Keratinocyte (primary cell): ENCODE data around the gene SUSD5. TPM values are rescaled to one million over a fixed set of nuclear protein-coding genes. Genes with fewer than 3 reads are reported as not detected.

Experiments
- DNase-seq: peaks from one replicate; pipeline ENCODE4 v3.0.0-alpha.2; 2011; ENCODE audit warnings: low read depth, missing footprints, low spot score
- FAIRE-seq: peaks from 2 replicates; lab custom pipeline; 2011; peaks lifted over from hg19 to GRCh38; lab: Jason Lieb, UNC
- H2AFZ ChIP-seq: 2 replicates; pipeline ENCODE4 v1.6.0; 2012; ENCODE audit warnings: low read length, control low read depth, inconsistent platforms; ENCODE audit not compliant: control insufficient read depth
- H3K27ac ChIP-seq: 2 replicates; pipeline ENCODE4 v1.5.1; 2011; ENCODE audit warnings: low read length; ENCODE audit not compliant: control insufficient read depth, insufficient read depth
- H3K27me3 ChIP-seq: 3 replicates; pipeline ENCODE4 v1.6.0; 2011; ENCODE audit warnings: low read length; ENCODE audit not compliant: control insufficient read depth, insufficient read depth; ENCODE audit errors: extremely low read depth
- H3K36me3 ChIP-seq, 2 experiments: 2 replicates in 1 of 2; 3 replicates in 1 of 2; pipeline ENCODE4 v1.5.1; 2011; ENCODE audit warnings: low read length in 2 of 2, mild to moderate bottlenecking in 1 of 2; ENCODE audit not compliant: control insufficient read depth in 2 of 2, insufficient read depth in 2 of 2; ENCODE audit errors: extremely low read depth in 1 of 2
- H3K4me1 ChIP-seq: 3 replicates; pipeline ENCODE4 v1.5.1; 2011; ENCODE audit warnings: low read length; ENCODE audit not compliant: control insufficient read depth, insufficient read depth; ENCODE audit errors: extremely low read depth
- H3K4me2 ChIP-seq: 3 replicates; pipeline ENCODE4 v1.6.0; 2011; ENCODE audit warnings: low read depth, low read length; ENCODE audit not compliant: control insufficient read depth, insufficient read depth; ENCODE audit errors: extremely low read depth
- H3K4me3 ChIP-seq, 3 experiments: fragments of 200-600 bp in 1 of 3; sonication (generic) in 1 of 3; 2 replicates in 2 of 3; 3 replicates in 1 of 3; pipeline ENCODE4 v1.5.1; 2011 to 2016; ENCODE audit warnings: low read length in 3 of 3, mild to moderate bottlenecking in 3 of 3, control low read depth in 2 of 3, inconsistent platforms in 1 of 3, low read depth in 1 of 3, mixed read lengths in 1 of 3, mixed run types in 1 of 3, moderate library complexity in 1 of 3; ENCODE audit not compliant: control insufficient read depth in 2 of 3, insufficient read depth in 2 of 3; ENCODE audit errors: extremely low read depth in 1 of 3
- H3K79me2 ChIP-seq: 2 replicates; pipeline ENCODE4 v1.6.0; 2012; ENCODE audit warnings: low read length; ENCODE audit not compliant: control insufficient read depth, insufficient read depth
- H3K9ac ChIP-seq: 3 replicates; pipeline ENCODE4 v1.6.0; 2011; ENCODE audit warnings: low read length; ENCODE audit not compliant: control insufficient read depth, insufficient read depth; ENCODE audit errors: extremely low read depth
- H3K9me1 ChIP-seq: 3 replicates; pipeline ENCODE4 v1.6.0; 2011; ENCODE audit warnings: low read length; ENCODE audit not compliant: control insufficient read depth, insufficient read depth; ENCODE audit errors: extremely low read depth
- H3K9me3 ChIP-seq: 2 replicates; pipeline ENCODE4 v1.5.1; 2012; ENCODE audit warnings: low read depth, low read length; ENCODE audit not compliant: control insufficient read depth
- H4K20me1 ChIP-seq: 3 replicates; pipeline ENCODE4 v1.6.0; 2011; ENCODE audit warnings: low read length; ENCODE audit not compliant: control insufficient read depth, insufficient read depth; ENCODE audit errors: extremely low read depth
- EZH2 ChIP-seq: IDR thresholded peaks from one replicate; pipeline ENCODE4 v1.6.1; 2012; ENCODE audit warnings: inconsistent platforms, mild to moderate bottlenecking, low read length, moderate library complexity
- dilution Hi-C: fragments of 300-500 bp; cut with MboI; formaldehyde crosslinking; loops from one replicate; pipeline ENCODE4 v1.7.0; 2020; ENCODE audit warnings: low sequenced_read_pairs; ENCODE audit not compliant: extremely low pct_ligation_motif_present
- polyA plus RNA-seq, 5 experiments: library from polyadenylated mRNA; depleted of rRNA in 3 of 5; stranded (reverse) in 3 of 5; stranded (forward) in 1 of 5; unstranded in 1 of 5; fragments of >200 nt; gene quantifications; 1 replicate in 1 of 5; 2 replicates in 3 of 5; 3 replicates in 1 of 5; pipeline versions ENCODE4 v1.2.1 to v1.2.3, GENCODE V29; 2011 to 2012; ENCODE audit warnings: missing spikeins in 2 of 5, low read depth in 1 of 5, low replicate concordance in 1 of 5
- TF ChIP-seq, protein P1 (sequence below), 3 experiments: IDR thresholded peaks in 1 of 3; conservative IDR thresholded peaks in 1 of 3; optimal IDR thresholded peaks in 1 of 3; 2 replicates in 2 of 3; 3 replicates in 1 of 3; pipeline versions ENCODE3 to v1.5.1; 2011; ENCODE audit warnings: low read length in 3 of 3, mild to moderate bottlenecking in 3 of 3, moderate library complexity in 2 of 3, control low read depth in 1 of 3, inconsistent platforms in 1 of 3; ENCODE audit not compliant: insufficient read depth in 2 of 3; ENCODE audit errors: extremely low read depth in 1 of 3

Gene SUSD5
- polyA plus RNA-seq, 1 donor (not counting 4 experiments of a cell fraction or from before 2014, with no cell fraction given) = 0.05 TPM

DNA sequence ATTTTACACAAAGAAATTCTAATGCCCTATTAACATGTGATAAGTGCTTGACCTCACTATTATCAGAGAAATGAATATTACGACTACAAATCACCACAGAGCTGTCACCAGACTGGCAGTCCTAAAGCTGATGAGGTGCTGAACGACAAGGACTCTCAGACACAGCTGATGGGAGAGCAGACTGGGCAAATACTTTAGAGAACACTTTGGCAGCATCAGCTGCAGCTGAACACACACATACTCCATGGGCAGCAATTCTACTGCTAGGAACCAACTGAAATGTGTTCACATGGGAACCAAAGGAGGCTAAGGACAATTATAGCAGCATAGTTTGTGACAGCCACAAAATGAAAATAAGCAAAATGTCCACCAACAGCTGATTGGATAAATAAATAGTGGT is 45.5 kb downstream of the SUSD5 start:
- TF ChIP-seq EZH2 = no peak
- TF ChIP-seq, protein P1, sequence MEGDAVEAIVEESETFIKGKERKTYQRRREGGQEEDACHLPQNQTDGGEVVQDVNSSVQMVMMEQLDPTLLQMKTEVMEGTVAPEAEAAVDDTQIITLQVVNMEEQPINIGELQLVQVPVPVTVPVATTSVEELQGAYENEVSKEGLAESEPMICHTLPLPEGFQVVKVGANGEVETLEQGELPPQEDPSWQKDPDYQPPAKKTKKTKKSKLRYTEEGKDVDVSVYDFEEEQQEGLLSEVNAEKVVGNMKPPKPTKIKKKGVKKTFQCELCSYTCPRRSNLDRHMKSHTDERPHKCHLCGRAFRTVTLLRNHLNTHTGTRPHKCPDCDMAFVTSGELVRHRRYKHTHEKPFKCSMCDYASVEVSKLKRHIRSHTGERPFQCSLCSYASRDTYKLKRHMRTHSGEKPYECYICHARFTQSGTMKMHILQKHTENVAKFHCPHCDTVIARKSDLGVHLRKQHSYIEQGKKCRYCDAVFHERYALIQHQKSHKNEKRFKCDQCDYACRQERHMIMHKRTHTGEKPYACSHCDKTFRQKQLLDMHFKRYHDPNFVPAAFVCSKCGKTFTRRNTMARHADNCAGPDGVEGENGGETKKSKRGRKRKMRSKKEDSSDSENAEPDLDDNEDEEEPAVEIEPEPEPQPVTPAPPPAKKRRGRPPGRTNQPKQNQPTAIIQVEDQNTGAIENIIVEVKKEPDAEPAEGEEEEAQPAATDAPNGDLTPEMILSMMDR (optimal IDR thresholded peaks at IDR 0.05 in 1 of 3, IDR thresholded peaks at IDR 0.05 in 1 of 3, conservative IDR thresholded peaks at IDR 0.05 in 1 of 3; ENCODE audit: extremely low read depth in 1 of 3, insufficient read depth in 2 of 3, low read length in 3 of 3) = no peak
- Histone ChIP-seq H3K9ac (no peak overlapping the region), H3K9me1 (no peaks in the 10 kb centered on the region), H3K9me3 (no peaks in the 10 kb centered on the region), H3K36me3 (no peaks in the 10 kb centered on the region), H3K4me3 (no peak overlapping the region), H3K4me1 (no peaks in the 10 kb centered on the region), H3K27me3 (peaks cover 6% of the 10 kb centered on the region), H3K79me2 (no peaks in the 10 kb centered on the region), H2AFZ (no peak overlapping the region), H4K20me1 (no peaks in the 10 kb centered on the region), H3K27ac (no peak overlapping the region), H3K4me2 (no peak overlapping the region)
- no peak for FAIRE-seq
- dilution Hi-C loops = no loop called here
- no peak for DNase-seq

DNA sequence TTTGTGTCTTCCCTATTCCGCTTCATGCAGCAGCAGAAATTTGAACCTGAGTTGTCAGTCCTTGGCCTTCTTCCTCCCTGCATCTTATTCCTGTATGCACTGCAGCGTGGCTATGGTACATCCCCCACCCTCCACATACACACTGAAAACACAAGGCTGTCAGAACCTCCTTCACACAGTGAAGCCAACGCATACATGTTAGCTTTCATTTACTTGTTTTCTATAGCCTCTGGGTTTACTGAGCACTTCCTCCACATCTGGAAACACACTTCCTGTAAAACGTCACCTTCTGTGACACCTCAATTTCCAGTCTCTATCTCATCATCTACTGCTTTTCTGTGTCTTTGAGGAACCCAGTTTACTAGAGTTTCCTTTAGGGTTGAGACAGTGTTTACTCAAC is 47.0 kb downstream of the SUSD5 start:
- Histone ChIP-seq H3K27me3 (peaks cover 6% of the 10 kb centered on the region), H3K27ac (no peak overlapping the region), H2AFZ (no peak overlapping the region), H4K20me1 (no peaks in the 10 kb centered on the region), H3K9me3 (no peaks in the 10 kb centered on the region), H3K4me1 (no peaks in the 10 kb centered on the region), H3K36me3 (no peaks in the 10 kb centered on the region), H3K4me2 (no peak overlapping the region), H3K9me1 (no peaks in the 10 kb centered on the region), H3K79me2 (no peaks in the 10 kb centered on the region), H3K4me3 (no peak overlapping the region), H3K9ac (no peak overlapping the region)
- no peak for TF ChIP-seq EZH2
- TF ChIP-seq, protein P1 (optimal IDR thresholded peaks at IDR 0.05 in 1 of 3, IDR thresholded peaks at IDR 0.05 in 1 of 3, conservative IDR thresholded peaks at IDR 0.05 in 1 of 3; ENCODE audit: extremely low read depth in 1 of 3, insufficient read depth in 2 of 3, low read length in 3 of 3) = no peak
- DNase-seq (no peak), FAIRE-seq (no peak)
- dilution Hi-C loops = no loop called here
